DND-41 (cell line): Measurements from ENCODE around the gene SULT2B1.

ENCODE experiments used
- ATAC-seq: fragments of 200-7000 bp; cut with Tn5 transposase; 3 replicates; pipeline ENCODE4 v1.9.1; 2021; ENCODE audit warnings: low read depth; ENCODE audit not compliant: insufficient read depth
- DNase-seq: peaks from one replicate; pipeline ENCODE4 v3.0.0-alpha.2; 2020
- H2AFZ ChIP-seq: 2 replicates; pipeline ENCODE4 v1.6.0; 2012; ENCODE audit warnings: low read depth, low read length
- H3K27ac ChIP-seq: 2 replicates; pipeline ENCODE4 v1.5.1; 2012; ENCODE audit warnings: low read length, inconsistent platforms
- H3K27me3 ChIP-seq: fragments of 200-600 bp; sonication (generic); 2 replicates; pipeline ENCODE4 v1.6.0; 2012; ENCODE audit warnings: low read length, mild to moderate bottlenecking, inconsistent platforms; ENCODE audit not compliant: insufficient read depth, poor library complexity
- H3K36me3 ChIP-seq: 2 replicates; pipeline ENCODE4 v1.5.1; 2012; ENCODE audit warnings: low read length, inconsistent platforms; ENCODE audit not compliant: insufficient read depth
- H3K4me1 ChIP-seq: 2 replicates; pipeline ENCODE4 v1.5.1; 2012; ENCODE audit warnings: mild to moderate bottlenecking, low read length; ENCODE audit not compliant: insufficient read depth
- H3K4me2 ChIP-seq: 2 replicates; pipeline ENCODE4 v1.6.0; 2012; ENCODE audit warnings: mild to moderate bottlenecking, moderate library complexity, low read length, inconsistent platforms; ENCODE audit not compliant: insufficient read depth
- H3K4me3 ChIP-seq, 2 experiments: fragments of 200-600 bp in 1 of 2; shearing (Covaris generic) in 1 of 2; 2 replicates each; pipeline ENCODE4 v1.5.1; 2012 to 2016; ENCODE audit warnings: inconsistent platforms in 2 of 2, low read length in 2 of 2, mild to moderate bottlenecking in 2 of 2, low read depth in 1 of 2, moderate library complexity in 1 of 2
- H3K79me2 ChIP-seq: 2 replicates; pipeline ENCODE4 v1.6.0; 2012; ENCODE audit warnings: low read length, inconsistent platforms; ENCODE audit not compliant: insufficient read depth
- H3K9ac ChIP-seq: 2 replicates; pipeline ENCODE4 v1.6.0; 2012; ENCODE audit warnings: low read depth, mild to moderate bottlenecking, inconsistent platforms, low read length, moderate library complexity
- H3K9me3 ChIP-seq: 2 replicates; pipeline ENCODE4 v1.5.1; 2012; ENCODE audit warnings: low read length, moderate library complexity, mild to moderate bottlenecking, inconsistent platforms; ENCODE audit not compliant: insufficient read depth, severe bottlenecking
- H4K20me1 ChIP-seq: 2 replicates; pipeline ENCODE4 v1.6.0; 2012; ENCODE audit warnings: low read length; ENCODE audit not compliant: insufficient read depth
- EZH2 ChIP-seq: IDR thresholded peaks from 3 replicates; pipeline ENCODE4 v1.6.1; 2012; ENCODE audit warnings: borderline replicate concordance, low read depth, mild to moderate bottlenecking, moderate library complexity, low read length, inconsistent platforms; ENCODE audit not compliant: severe bottlenecking
- TF ChIP-seq, protein P1 (sequence below): IDR thresholded peaks from 2 replicates; pipeline ENCODE4 v1.5.1; 2012; ENCODE audit warnings: borderline replicate concordance, low read length, moderate library complexity, mild to moderate bottlenecking; ENCODE audit not compliant: poor library complexity, severe bottlenecking; ENCODE audit errors: extremely low read depth

Gene SULT2B1

DNA sequence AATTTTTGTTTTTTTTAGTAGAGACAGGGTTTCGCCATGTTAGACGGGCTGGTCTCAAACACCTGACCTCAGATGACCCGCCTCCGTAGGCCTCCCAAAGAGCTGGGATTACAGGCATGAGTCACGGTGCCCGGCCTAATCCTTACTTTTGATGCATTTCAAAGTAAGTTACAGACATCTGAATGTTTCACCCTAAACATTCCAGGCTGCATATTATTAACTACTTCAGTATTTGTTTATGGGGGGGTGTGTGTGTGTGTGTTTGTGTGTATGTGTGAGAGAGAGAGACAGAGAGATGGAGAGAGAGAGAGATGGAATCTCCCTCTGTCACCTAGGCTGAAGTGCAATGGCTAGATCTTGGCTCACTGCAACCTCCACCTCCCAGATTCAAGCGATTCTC lies 13.1 kb downstream of the SULT2B1 start:
- no peak for TF ChIP-seq EZH2
- TF ChIP-seq, protein P1, sequence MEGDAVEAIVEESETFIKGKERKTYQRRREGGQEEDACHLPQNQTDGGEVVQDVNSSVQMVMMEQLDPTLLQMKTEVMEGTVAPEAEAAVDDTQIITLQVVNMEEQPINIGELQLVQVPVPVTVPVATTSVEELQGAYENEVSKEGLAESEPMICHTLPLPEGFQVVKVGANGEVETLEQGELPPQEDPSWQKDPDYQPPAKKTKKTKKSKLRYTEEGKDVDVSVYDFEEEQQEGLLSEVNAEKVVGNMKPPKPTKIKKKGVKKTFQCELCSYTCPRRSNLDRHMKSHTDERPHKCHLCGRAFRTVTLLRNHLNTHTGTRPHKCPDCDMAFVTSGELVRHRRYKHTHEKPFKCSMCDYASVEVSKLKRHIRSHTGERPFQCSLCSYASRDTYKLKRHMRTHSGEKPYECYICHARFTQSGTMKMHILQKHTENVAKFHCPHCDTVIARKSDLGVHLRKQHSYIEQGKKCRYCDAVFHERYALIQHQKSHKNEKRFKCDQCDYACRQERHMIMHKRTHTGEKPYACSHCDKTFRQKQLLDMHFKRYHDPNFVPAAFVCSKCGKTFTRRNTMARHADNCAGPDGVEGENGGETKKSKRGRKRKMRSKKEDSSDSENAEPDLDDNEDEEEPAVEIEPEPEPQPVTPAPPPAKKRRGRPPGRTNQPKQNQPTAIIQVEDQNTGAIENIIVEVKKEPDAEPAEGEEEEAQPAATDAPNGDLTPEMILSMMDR, result no peak
- Histone ChIP-seq H2AFZ (no peak overlapping the region), H4K20me1 (no peaks in the 10 kb centered on the region), H3K4me3 (no peak overlapping the region), H3K9ac (no peak overlapping the region), H3K4me1 (no peaks in the 10 kb centered on the region), H3K27me3 (no peaks in the 10 kb centered on the region), H3K79me2 (no peaks in the 10 kb centered on the region), H3K9me3 (no peaks in the 10 kb centered on the region), H3K36me3 (no peaks in the 10 kb centered on the region), H3K4me2 (no peak overlapping the region), H3K27ac (no peak overlapping the region)
- DNase-seq (no peak), ATAC-seq (no peak)

DNA sequence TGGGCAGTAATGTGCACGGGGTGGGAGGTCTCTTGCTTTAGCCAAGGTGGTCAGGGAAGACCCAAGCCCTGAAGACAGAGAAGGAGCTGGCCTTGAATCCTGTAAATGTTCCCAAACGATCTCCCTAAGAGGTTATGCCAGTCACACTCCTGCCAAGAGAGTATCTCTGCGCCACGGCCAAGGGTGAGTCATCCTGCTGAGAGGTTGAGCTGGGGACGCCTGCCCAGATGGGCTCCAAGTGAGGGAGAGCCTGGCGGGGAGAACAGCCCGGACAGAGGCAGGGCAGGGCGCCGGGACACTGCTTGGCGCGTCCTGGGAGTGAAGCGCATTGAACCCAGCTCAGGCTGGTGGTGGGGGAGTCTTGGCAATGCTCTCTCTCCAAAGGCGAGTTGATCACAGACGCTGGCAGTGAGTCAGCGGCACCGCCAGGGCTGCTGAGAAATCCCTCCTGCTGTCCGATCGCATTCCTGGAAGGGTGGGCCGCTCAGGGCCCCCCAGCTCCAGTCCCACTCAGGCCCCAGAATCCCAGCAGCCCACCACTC lies 16.4 kb downstream of the SULT2B1 start:
- no peak overlapping the region for H3K27ac ChIP-seq
- no peak overlapping the region for H3K9ac ChIP-seq
- H3K36me3 ChIP-seq, result no peaks in the 10 kb centered on the region
- TF ChIP-seq, protein P1, result no peak
- no peak for TF ChIP-seq EZH2
- H3K4me2 ChIP-seq, result no peak overlapping the region
- H2AFZ ChIP-seq, result no peak overlapping the region
- H3K4me3 ChIP-seq, result no peak overlapping the region
- H3K27me3 ChIP-seq, result peaks cover 2% of the 10 kb centered on the region
- H4K20me1 ChIP-seq, result no peaks in the 10 kb centered on the region
- DNase-seq (no peak), ATAC-seq (no peak)
- H3K4me1 ChIP-seq, result no peaks in the 10 kb centered on the region
- H3K9me3 ChIP-seq, result no peaks in the 10 kb centered on the region
- H3K79me2 ChIP-seq, result no peaks in the 10 kb centered on the region

DNA sequence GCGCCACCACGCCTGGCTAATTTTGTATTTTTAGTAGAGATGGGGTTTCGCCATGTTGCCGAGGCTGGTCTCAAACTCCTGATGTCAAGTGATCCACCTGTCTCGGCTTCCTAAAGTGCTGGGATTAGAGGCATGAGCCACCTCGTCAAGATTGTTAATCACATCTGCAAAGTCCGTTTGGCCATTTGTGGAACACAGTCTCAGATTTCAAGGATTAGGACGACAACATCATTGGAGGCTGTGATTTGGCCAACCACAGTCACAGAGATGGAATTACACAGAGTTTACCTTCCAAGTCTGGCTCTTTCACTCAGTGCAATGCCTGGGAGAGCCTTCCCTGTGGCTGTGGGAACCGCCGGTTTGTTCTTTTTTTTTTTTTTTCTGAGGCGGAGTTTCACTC lies 17.8 kb downstream of the SULT2B1 start:
- H3K9ac ChIP-seq, result no peak overlapping the region
- H3K4me3 ChIP-seq, result no peak overlapping the region
- no peak overlapping the region for H3K27ac ChIP-seq
- no peak overlapping the region for H3K4me2 ChIP-seq
- TF ChIP-seq EZH2, result no peak
- TF ChIP-seq, protein P1, result no peak
- no peak for ATAC-seq
- H3K4me1 ChIP-seq, result no peaks in the 10 kb centered on the region
- no peaks in the 10 kb centered on the region for H3K36me3 ChIP-seq
- H3K27me3 ChIP-seq, result peaks cover 2% of the 10 kb centered on the region
- DNase-seq, result no peak
- H3K9me3 ChIP-seq, result no peaks in the 10 kb centered on the region
- H4K20me1 ChIP-seq, result no peaks in the 10 kb centered on the region
- no peak overlapping the region for H2AFZ ChIP-seq
- H3K79me2 ChIP-seq, result no peaks in the 10 kb centered on the region

DNA sequence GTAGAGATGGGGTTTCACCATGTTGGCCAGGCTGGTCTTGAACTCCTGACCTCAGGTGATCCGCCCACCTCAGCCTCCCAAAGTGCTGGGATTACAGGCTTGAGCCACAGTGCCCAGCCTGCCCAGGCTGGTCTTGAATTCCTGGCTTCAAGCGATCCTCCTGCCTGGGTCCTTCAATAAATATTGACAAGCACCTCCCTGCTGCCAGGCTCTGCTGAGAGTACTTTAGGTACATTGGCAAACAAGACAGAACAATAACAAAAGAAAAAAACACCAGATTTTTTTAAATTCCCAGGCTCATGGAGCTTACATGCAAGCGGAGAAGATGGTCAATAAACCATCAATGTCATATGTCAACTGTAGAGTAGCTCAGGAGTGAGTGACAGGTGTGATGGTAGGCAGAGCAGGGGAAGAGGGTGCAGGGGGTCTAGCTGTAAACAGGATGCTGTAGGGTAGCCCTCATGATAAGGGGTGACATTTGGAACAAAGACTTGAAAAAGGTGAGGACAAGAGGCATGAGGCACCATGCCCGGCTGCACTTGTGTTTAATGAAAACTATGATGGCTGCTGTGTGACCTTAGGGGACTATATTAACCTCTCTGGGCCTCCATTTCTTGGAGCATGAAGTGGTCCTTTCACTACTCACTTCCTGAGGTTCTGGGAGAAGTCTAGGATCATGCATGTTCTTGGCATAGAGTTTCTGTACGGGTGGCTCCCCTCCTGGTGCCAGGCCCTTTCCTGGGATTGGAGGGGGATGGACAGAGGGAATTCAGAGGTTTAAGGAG lies 19.6 kb downstream of the SULT2B1 start:
- no peak for DNase-seq
- Histone ChIP-seq H3K4me2 (no peak overlapping the region), H3K4me1 (no peaks in the 10 kb centered on the region)

More for the DNA sequence above, 19.6 kb downstream of the SULT2B1 start:
- Histone ChIP-seq H3K79me2 (no peaks in the 10 kb centered on the region), H3K27me3 (peaks cover 2% of the 10 kb centered on the region), H2AFZ (no peak overlapping the region), H3K4me3 (no peak overlapping the region), H3K36me3 (no peaks in the 10 kb centered on the region), H3K9me3 (no peaks in the 10 kb centered on the region), H3K27ac (no peak overlapping the region), H4K20me1 (no peaks in the 10 kb centered on the region), H3K9ac (no peak overlapping the region)
- TF ChIP-seq EZH2, result no peak
- TF ChIP-seq, protein P1, result no peak
- no peak for ATAC-seq
